ENCODE data around the gene CTNND2.

The CTNND2 gene

GRCh38 chr5:11608530-11608929 is 295.7 kb downstream of the CTNND2 start (continued):
- TF ChIP-seq ZNF639 (tag by site-specific recombination; IDR thresholded peaks at IDR 0.05) (no peak), ZNF155 (tag by site-specific recombination; IDR thresholded peaks at IDR 0.05) (no peak), ZNF266 (tag by site-specific recombination; IDR thresholded peaks at IDR 0.05; ENCODE audit: low read depth) (no peak)

GRCh38 chr5:11607944-11608483 is 296.2 kb downstream of the CTNND2 start:
- Histone ChIP-seq H3K36me3 (ENCODE audit: control insufficient read depth in 2 of 2, insufficient read depth in 1 of 2, low read length in 2 of 2) (no peaks in the 10 kb centered on the region), H3K4me3 (ENCODE audit: low read depth, low read length) (no peak overlapping the region), H3K4me1 (ENCODE audit: control insufficient read depth, insufficient read depth, low read length) (no peaks in the 10 kb centered on the region), H3K9me3 (ENCODE audit: control insufficient read depth, insufficient read depth, low read depth, low read length) (no peaks in the 10 kb centered on the region), H3K27ac (ENCODE audit: extremely low read depth, low read depth, low read length) (no peak overlapping the region)
- POLR2A ChIA-PET = no interaction called here
- TF ChIP-seq SALL2 (tag by site-specific recombination; IDR thresholded peaks at IDR 0.05; ENCODE audit: borderline replicate concordance) (no peak), ZNF488 (tag by site-specific recombination; IDR thresholded peaks at IDR 0.05) (no peak), AEBP2 (tag by site-specific recombination; IDR thresholded peaks at IDR 0.05; ENCODE audit: borderline replicate concordance) (no peak), ZNF362 (tag by site-specific recombination; IDR thresholded peaks at IDR 0.05) (no peak), ZFP41 (tag by site-specific recombination; IDR thresholded peaks at IDR 0.05; ENCODE audit: borderline replicate concordance) (no peak), ZNF10 (tag by site-specific recombination; IDR thresholded peaks at IDR 0.05) (no peak), ZNF114 (tag by site-specific recombination; IDR thresholded peaks at IDR 0.05) (no peak), ZNF211 (tag by site-specific recombination; IDR thresholded peaks at IDR 0.05; ENCODE audit: low read depth) (no peak), GLI4 (tag by site-specific recombination; IDR thresholded peaks at IDR 0.05) (no peak), ZNF449 (tag by site-specific recombination; IDR thresholded peaks at IDR 0.05) (no peak), ZNF48 (tag by site-specific recombination; IDR thresholded peaks at IDR 0.05) (no peak), ZNF747 (tag by site-specific recombination; IDR thresholded peaks at IDR 0.05) (no peak), SCRT1 (tag by site-specific recombination; IDR thresholded peaks at IDR 0.05; ENCODE audit: borderline replicate concordance) (no peak), ZNF112 (tag by site-specific recombination; IDR thresholded peaks at IDR 0.05) (no peak), ZNF560 (tag by site-specific recombination; IDR thresholded peaks at IDR 0.05; ENCODE audit: borderline replicate concordance) (no peak), ZNF624 (tag by site-specific recombination; IDR thresholded peaks at IDR 0.05) (no peak), ZNF146 (tag by site-specific recombination; IDR thresholded peaks at IDR 0.05) (no peak)
- CTCF ChIA-PET = no interaction called here
